Testis (tissue), 3 donors: ENCODE data around the gene SMOC1. TPM values are rescaled to one million over a fixed set of nuclear protein-coding genes. Genes with fewer than 3 reads are reported as not detected.

Experiments used
- DNase-seq: peaks from one replicate; pipeline ENCODE4 v3.0.0-alpha.2; 2019
- H3K27ac ChIP-seq, 2 donors: fragments of 200-600 bp; sonication (generic); one replicate each; pipeline ENCODE4 v1.5.1; 2019
- H3K27me3 ChIP-seq: fragments of 200-600 bp; sonication (generic); one replicate; pipeline ENCODE4 v1.5.1; 2019
- H3K36me3 ChIP-seq: fragments of 200-600 bp; sonication (generic); one replicate; pipeline ENCODE4 v1.5.1; 2017; ENCODE audit warnings: low read depth; ENCODE audit errors: missing control alignments
- H3K4me1 ChIP-seq: fragments of 200-600 bp; sonication (generic); one replicate; pipeline ENCODE4 v1.5.1; 2019
- H3K4me3 ChIP-seq, 2 donors: fragments of 200-600 bp; sonication (generic); one replicate each; pipeline ENCODE4 v1.5.1; 2017 to 2019
- H3K9me3 ChIP-seq: fragments of 200-600 bp; sonication (generic); one replicate; pipeline ENCODE4 v1.5.1; 2017
- POLR2A ChIP-seq: fragments of 450-650 bp; IDR thresholded peaks from one replicate; pipeline ENCODE4 v1.6.1; 2017; ENCODE audit warnings: antibody characterized with exemption, mild to moderate bottlenecking, moderate library complexity
- WGBS, 2 donors: methylation state at CpG; one replicate each; pipeline ENCODE4 v1.1.5; 2018; 5-methylcytosine and 5-hydroxymethylcytosine counted together
- intact Hi-C: fragments of 100-400 bp; cut with DNase I; formaldehyde crosslinking; loops from one replicate; pipeline ENCODE4 v1.15.1; 2023; ENCODE audit warnings: low total_unique reads
- polyA plus RNA-seq: library from polyadenylated mRNA; stranded (reverse); fragments of 350-450 nt; fragmentation: Illumina TruSeq; extraction: RNeasy Lipid Tissue Mini Kit (QIAGEN cat#74804); gene quantifications from one replicate; pipeline ENCODE4 v1.2.3, GENCODE V29; 2014; ENCODE audit warnings: low read depth, low replicate concordance; ENCODE audit not compliant: insufficient read depth
- total RNA-seq, 2 donors: library from RNA; depleted of rRNA; stranded (reverse); fragments of >200 nt; gene quantifications; one replicate each; pipeline ENCODE4 v1.2.3, GENCODE V29; 2016
- TF ChIP-seq, protein P1 (sequence below), 3 experiments: fragments of 450-650 bp in 2 of 3; fragments of 200-600 bp in 1 of 3; sonication (generic) in 1 of 3; IDR thresholded peaks; one replicate each; pipeline ENCODE4 v1.5.1; 2016 to 2019; ENCODE audit warnings: antibody characterized with exemption in 3 of 3, mild to moderate bottlenecking in 2 of 3, moderate library complexity in 1 of 3

Gene SMOC1
- total and polyA plus RNA-seq, 3 donors from 2014 or later, result 88.2 to 248 (median 143) TPM

DNA sequence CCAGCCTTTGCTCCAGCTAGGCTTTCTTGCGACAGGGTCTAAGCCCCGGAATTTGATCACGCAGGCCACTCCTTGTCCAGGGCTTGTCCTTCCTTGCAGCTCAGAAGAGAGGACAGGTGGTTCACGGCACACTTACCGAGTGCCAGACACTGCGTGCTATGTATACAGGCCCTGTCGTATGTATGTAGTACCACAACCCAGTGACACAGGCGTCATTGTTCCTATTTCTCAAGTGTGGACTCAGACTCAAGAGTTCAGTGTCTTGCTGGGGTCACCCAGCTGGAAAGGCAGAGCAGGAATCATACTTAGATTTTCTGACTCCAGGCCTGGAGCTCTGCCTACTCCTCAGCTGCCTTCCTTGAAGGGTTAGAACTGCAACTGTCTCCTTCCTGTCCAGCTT, 153.9 kb downstream of the SMOC1 start:
- intact Hi-C loops, result no loop called here
- TF ChIP-seq POLR2A, result no peak
- TF ChIP-seq, protein P1, sequence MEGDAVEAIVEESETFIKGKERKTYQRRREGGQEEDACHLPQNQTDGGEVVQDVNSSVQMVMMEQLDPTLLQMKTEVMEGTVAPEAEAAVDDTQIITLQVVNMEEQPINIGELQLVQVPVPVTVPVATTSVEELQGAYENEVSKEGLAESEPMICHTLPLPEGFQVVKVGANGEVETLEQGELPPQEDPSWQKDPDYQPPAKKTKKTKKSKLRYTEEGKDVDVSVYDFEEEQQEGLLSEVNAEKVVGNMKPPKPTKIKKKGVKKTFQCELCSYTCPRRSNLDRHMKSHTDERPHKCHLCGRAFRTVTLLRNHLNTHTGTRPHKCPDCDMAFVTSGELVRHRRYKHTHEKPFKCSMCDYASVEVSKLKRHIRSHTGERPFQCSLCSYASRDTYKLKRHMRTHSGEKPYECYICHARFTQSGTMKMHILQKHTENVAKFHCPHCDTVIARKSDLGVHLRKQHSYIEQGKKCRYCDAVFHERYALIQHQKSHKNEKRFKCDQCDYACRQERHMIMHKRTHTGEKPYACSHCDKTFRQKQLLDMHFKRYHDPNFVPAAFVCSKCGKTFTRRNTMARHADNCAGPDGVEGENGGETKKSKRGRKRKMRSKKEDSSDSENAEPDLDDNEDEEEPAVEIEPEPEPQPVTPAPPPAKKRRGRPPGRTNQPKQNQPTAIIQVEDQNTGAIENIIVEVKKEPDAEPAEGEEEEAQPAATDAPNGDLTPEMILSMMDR (IDR thresholded peaks at IDR 0.05), result no peak
- Histone ChIP-seq H3K9me3 (no peaks in the 10 kb centered on the region), H3K4me3 (no peak overlapping the region), H3K36me3 (no peaks in the 10 kb centered on the region), H3K27me3 (no peaks in the 10 kb centered on the region), H3K27ac (no peak overlapping the region), H3K4me1 (no peaks in the 10 kb centered on the region)
- no peak for DNase-seq
- 80 to 94% methylated on average over 8 of the region's 8 CpGs for WGBS, 2 donors

DNA sequence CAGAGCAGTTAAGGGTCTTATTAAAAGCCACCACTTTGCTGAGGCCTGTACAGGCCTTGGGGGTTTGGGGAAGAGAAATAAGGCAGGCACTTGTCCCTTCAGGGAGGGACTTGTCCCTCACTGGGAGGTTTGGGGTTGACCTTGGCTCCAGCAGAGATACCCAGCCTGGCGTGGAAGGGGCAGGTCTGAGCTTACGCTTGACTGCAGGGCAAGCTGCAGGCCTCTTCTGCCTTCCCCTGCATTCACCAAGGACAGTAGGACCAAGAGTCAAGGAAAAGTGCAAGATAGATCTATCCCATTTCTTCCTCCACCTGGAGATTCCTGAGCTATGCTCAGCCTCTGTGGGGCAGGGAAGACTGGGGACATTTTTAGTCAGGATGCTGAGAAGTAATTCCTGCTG, 154.3 kb downstream of the SMOC1 start:
- H3K4me3 ChIP-seq, result no peak overlapping the region
- 60% methylated on average over 2 of the region's 2 CpGs; no CpG with 5 or more reads in 1 of the 2 donors for WGBS, 2 donors
- TF ChIP-seq, protein P1 (IDR thresholded peaks at IDR 0.05), result no peak
- no peak for TF ChIP-seq POLR2A
- no peaks in the 10 kb centered on the region for H3K4me1 ChIP-seq
- H3K27me3 ChIP-seq, result no peaks in the 10 kb centered on the region
- H3K27ac ChIP-seq, result no peak overlapping the region
- intact Hi-C loops, result no loop called here
- no peaks in the 10 kb centered on the region for H3K9me3 ChIP-seq
- no peak for DNase-seq
- H3K36me3 ChIP-seq, result no peaks in the 10 kb centered on the region

DNA sequence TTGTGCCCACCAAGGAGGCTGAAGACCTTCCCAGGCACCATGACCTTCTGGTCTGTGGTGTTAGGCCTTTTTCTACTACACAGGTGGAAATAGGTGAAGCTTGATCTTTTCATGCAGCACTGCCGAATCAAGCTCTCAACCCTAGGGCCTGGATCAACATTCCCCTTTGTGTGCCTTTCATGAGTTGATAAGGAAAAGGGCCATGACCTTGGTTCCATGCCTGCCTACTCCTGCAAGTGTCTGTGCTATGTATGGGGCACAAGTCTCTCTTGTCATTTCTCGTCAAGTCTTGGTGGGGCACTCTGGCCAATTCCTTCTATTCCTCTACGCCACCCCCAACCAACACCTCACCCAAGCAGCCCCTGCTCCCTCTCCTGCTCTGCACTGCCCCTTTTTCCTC, 155.0 kb downstream of the SMOC1 start:
- WGBS, 2 donors, result 67 to 79% methylated on average over 3 of the region's 3 CpGs

DNA sequence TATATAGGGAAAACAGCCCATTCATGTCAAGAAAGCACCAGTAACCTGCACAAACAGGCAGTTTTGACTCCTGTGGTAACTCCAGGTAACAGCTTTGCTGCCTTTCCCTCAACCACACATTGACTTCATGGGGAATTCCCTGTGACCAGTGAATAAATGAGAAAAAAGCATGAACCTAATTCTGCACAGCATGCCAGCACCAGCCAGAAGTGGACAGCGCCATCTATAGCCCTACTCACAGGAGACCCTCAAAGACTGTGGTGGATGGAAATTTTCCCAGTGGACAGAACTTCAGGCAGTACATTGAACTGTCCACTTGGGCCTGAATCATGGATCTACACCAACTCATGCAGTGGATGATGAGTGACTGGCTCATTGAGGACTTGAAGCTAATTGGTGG, 157.4 kb downstream of the SMOC1 start:
- TF ChIP-seq POLR2A, result no peak
- TF ChIP-seq, protein P1 (IDR thresholded peaks at IDR 0.05), result peak in 2 of 3 experiments; percentile 7 to 17
- H3K36me3 ChIP-seq, result no peaks in the 10 kb centered on the region
- H3K27ac ChIP-seq, result no peak overlapping the region
- DNase-seq, result no peak
- H3K4me1 ChIP-seq, result no peaks in the 10 kb centered on the region
- intact Hi-C loops, result no loop called here
- no peak overlapping the region for H3K4me3 ChIP-seq
- no peaks in the 10 kb centered on the region for H3K27me3 ChIP-seq
- 60 to 71% methylated on average over 1 of the region's 1 CpG for WGBS, 2 donors
- no peaks in the 10 kb centered on the region for H3K9me3 ChIP-seq

More for the DNA sequence above, 155.0 kb downstream of the SMOC1 start:
- Histone ChIP-seq H3K9me3 (no peaks in the 10 kb centered on the region), H3K36me3 (no peaks in the 10 kb centered on the region), H3K4me1 (no peaks in the 10 kb centered on the region), H3K27ac (no peak overlapping the region), H3K27me3 (no peaks in the 10 kb centered on the region), H3K4me3 (no peak overlapping the region)
- TF ChIP-seq, protein P1 (IDR thresholded peaks at IDR 0.05), result no peak
- no peak for TF ChIP-seq POLR2A
- intact Hi-C loops, result no loop called here
- DNase-seq, result no peak

DNA sequence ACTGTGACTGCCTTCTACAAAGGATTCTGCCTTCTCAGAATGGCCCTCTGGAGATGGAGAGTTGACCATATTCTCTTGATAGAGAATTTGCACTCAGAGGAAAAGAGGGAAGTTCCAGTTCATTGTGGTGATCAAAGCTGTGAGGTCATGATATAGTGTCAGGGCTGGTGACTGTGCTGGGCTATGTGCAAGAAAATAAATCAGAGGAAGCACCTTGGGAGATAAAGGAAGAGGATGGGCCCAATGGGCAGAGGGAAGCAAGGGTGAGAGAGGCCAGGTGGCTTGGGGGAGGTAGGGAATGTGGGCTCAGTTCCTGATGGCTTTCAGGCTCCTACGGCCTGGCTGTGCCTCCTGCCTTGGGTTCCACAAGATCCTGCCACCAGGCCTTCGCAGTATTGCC, 163.8 kb downstream of the SMOC1 start:
- Histone ChIP-seq H3K4me1 (no peaks in the 10 kb centered on the region), H3K27me3 (no peaks in the 10 kb centered on the region), H3K4me3 (no peak overlapping the region), H3K27ac (no peak overlapping the region), H3K9me3 (no peaks in the 10 kb centered on the region), H3K36me3 (no peaks in the 10 kb centered on the region)
- no peak for DNase-seq
- intact Hi-C loops, result no loop called here
- WGBS, 2 donors, result 85 to 88% methylated on average over 2 of the region's 2 CpGs
- TF ChIP-seq POLR2A, result no peak
- TF ChIP-seq, protein P1 (IDR thresholded peaks at IDR 0.05), result no peak
